SK-N-DZ (cell line): ENCODE data around the gene LGI2.

Experiments
- DNase-seq: peaks from one replicate; pipeline ENCODE4 v3.0.0-alpha.2; 2015; ENCODE audit warnings: low spot score

LGI2 gene

GRCh38 chr4:24995346-24995919 is 35.3 kb downstream of the LGI2 start:
- no peak for DNase-seq

GRCh38 chr4:24993551-24994080 is 37.1 kb downstream of the LGI2 start:
- DNase-seq, result no peak

GRCh38 chr4:24992968-24993367 is 37.8 kb downstream of the LGI2 start:
- DNase-seq, result no peak

GRCh38 chr4:24991015-24991414 is 39.7 kb downstream of the LGI2 start:
- DNase-seq, result no peak

- DNase-seq, result no peak
Measured at GRCh38 chr4:24989327-24989726, 41.4 kb downstream of the LGI2 start.

GRCh38 chr4:24988776-24989175 is 42.0 kb downstream of the LGI2 start:
- DNase-seq, result no peak

GRCh38 chr4:24984602-24985532 is 45.9 kb downstream of the LGI2 start:
- no peak for DNase-seq

- DNase-seq, result no peak
Measured at GRCh38 chr4:24980740-24981139, 50.0 kb downstream of the LGI2 start.

GRCh38 chr4:24980064-24980690 is 50.6 kb downstream of the LGI2 start:
- DNase-seq, result peak; percentile 55

GRCh38 chr4:24979554-24979953 is 51.2 kb downstream of the LGI2 start:
- DNase-seq, result no peak

GRCh38 chr4:24978291-24979075 is 52.3 kb downstream of the LGI2 start:
- no peak for DNase-seq

GRCh38 chr4:24975510-24975909 is 55.2 kb downstream of the LGI2 start:
- DNase-seq, result no peak

GRCh38 chr4:24973747-24974601 is 56.8 kb downstream of the LGI2 start:
- no peak for DNase-seq

- no peak for DNase-seq
Measured at GRCh38 chr4:24973404-24973746, 57.4 kb downstream of the LGI2 start.

GRCh38 chr4:24971192-24971591 is 59.6 kb downstream of the LGI2 start:
- no peak for DNase-seq

- no peak for DNase-seq
Measured at GRCh38 chr4:24970635-24971034, 60.1 kb downstream of the LGI2 start.

GRCh38 chr4:24970191-24970590 is 60.6 kb downstream of the LGI2 start:
- no peak for DNase-seq

GRCh38 chr4:24969486-24969885 is 61.3 kb downstream of the LGI2 start:
- DNase-seq, result no peak

- no peak for DNase-seq
Measured at GRCh38 chr4:24968992-24969391, 61.8 kb downstream of the LGI2 start.

GRCh38 chr4:24968278-24968677 is 62.5 kb downstream of the LGI2 start:
- DNase-seq, result no peak

GRCh38 chr4:24967346-24967745 is 63.4 kb downstream of the LGI2 start:
- DNase-seq, result no peak
